GM12875 (cell line): ENCODE results near the gene NDUFA6.

Source experiments
- H3K4me3 ChIP-seq: one replicate; pipeline ENCODE4 v1.5.1; 2011; ENCODE audit warnings: low read depth, low read length, control low read depth
- CTCF ChIP-seq: IDR thresholded peaks from 2 replicates; pipeline ENCODE4 v1.5.1; 2011; ENCODE audit warnings: low read depth, mild to moderate bottlenecking, control low read depth, inconsistent platforms, low read length, moderate library complexity, borderline replicate concordance; ENCODE audit not compliant: insufficient read depth

NDUFA6 gene

GRCh38 chr22:42069801-42070516 is 20.6 kb downstream of the NDUFA6 start:
- TF ChIP-seq CTCF, result no peak
- H3K4me3 ChIP-seq, result peak overlapping the region; percentile 62

- no peak overlapping the region for H3K4me3 ChIP-seq
- TF ChIP-seq CTCF, result no peak
Measured at GRCh38 chr22:42068291-42068690, 22.3 kb downstream of the NDUFA6 start.

- H3K4me3 ChIP-seq, result no peak overlapping the region
- no peak for TF ChIP-seq CTCF
Measured at GRCh38 chr22:42067671-42068251, 22.8 kb downstream of the NDUFA6 start.

GRCh38 chr22:42066937-42067336 is 23.6 kb downstream of the NDUFA6 start:
- no peak overlapping the region for H3K4me3 ChIP-seq
- no peak for TF ChIP-seq CTCF

GRCh38 chr22:42066126-42066761 is 24.3 kb downstream of the NDUFA6 start:
- no peak for TF ChIP-seq CTCF

GRCh38 chr22:42065438-42066125 is 25.0 kb downstream of the NDUFA6 start:
- no peak for TF ChIP-seq CTCF
- no peak overlapping the region for H3K4me3 ChIP-seq

More at GRCh38 chr22:42066126-42066761, 24.3 kb downstream of the NDUFA6 start:
- no peak overlapping the region for H3K4me3 ChIP-seq
